HG03066 (cell line): ENCODE measurements around the gene KCNN1.
"Not testable (repeated sequence)": the region's sequence is repeated elsewhere in the genome, so short reads cannot be mapped to it uniquely, and the experiment has no call there.

Experiments used
- ATAC-seq: cut with Tn5 transposase; IDR thresholded peaks from one replicate; pipeline ENCODE4 v1.9.1; 2021; ENCODE audit warnings: low read depth; ENCODE audit not compliant: unreplicated experiment

Gene KCNN1

GRCh38 chr19:17966550-17967256, at the start of gene KCNN1:
TSS of gene KCNN1 (plus strand) at chr19:17967107. CDS start at chr19:17973889, 6,782 bp downstream.
- no peak for ATAC-seq

- not testable (repeated sequence) for ATAC-seq
Observed at GRCh38 chr19:17918151-17918550, 48.8 kb upstream of the KCNN1 start.

- not testable (repeated sequence) for ATAC-seq
Observed at GRCh38 chr19:17919122-17919521, 47.8 kb upstream of the KCNN1 start.

GRCh38 chr19:17920527-17920926, 46.4 kb upstream of the KCNN1 start:
- ATAC-seq, result no peak

GRCh38 chr19:17922138-17922537, 44.8 kb upstream of the KCNN1 start:
- no peak for ATAC-seq

GRCh38 chr19:17926044-17926443, 40.9 kb upstream of the KCNN1 start:
- no peak for ATAC-seq

- ATAC-seq, result no peak
Observed at GRCh38 chr19:17929056-17929455, 37.9 kb upstream of the KCNN1 start.

- no peak for ATAC-seq
Observed at GRCh38 chr19:17931532-17932191, 35.2 kb upstream of the KCNN1 start.

GRCh38 chr19:17932485-17933338, 34.2 kb upstream of the KCNN1 start, which contains the start of gene CCDC124:
TSS of gene CCDC124 (plus strand) at chr19:17933015. CDS start at chr19:17936421, 3,406 bp downstream.
- peak; percentile 77 for ATAC-seq

GRCh38 chr19:17933414-17934129, 33.3 kb upstream of the KCNN1 start:
- no peak for ATAC-seq

- no peak for ATAC-seq
Observed at GRCh38 chr19:17936379-17936778, 30.5 kb upstream of the KCNN1 start.

- no peak for ATAC-seq
Observed at GRCh38 chr19:17937371-17937900, 29.5 kb upstream of the KCNN1 start.

GRCh38 chr19:17938092-17938845, 28.6 kb upstream of the KCNN1 start:
- no peak for ATAC-seq

- no peak for ATAC-seq
Observed at GRCh38 chr19:17942181-17942580, 24.7 kb upstream of the KCNN1 start.

GRCh38 chr19:17942582-17943273, 24.2 kb upstream of the KCNN1 start:
- ATAC-seq, result no peak

GRCh38 chr19:17943274-17944221, 23.4 kb upstream of the KCNN1 start:
- ATAC-seq, result no peak

- no peak for ATAC-seq
Observed at GRCh38 chr19:17944301-17944700, 22.6 kb upstream of the KCNN1 start.
